Stimulated activated naive CD8-positive, alpha-beta T cell treated with anti-CD3 and anti-CD28 coated beads, Interleukin-15, amount 100 ng/mL, for 72 hours (primary cell): ENCODE data around the gene ZBTB46.
"Not testable (repeated sequence)": the region's sequence is repeated elsewhere in the genome, so short reads cannot be mapped to it uniquely, and the experiment has no call there.

Experiments
- ATAC-seq: fragments of 150-1000 bp; cut with Tn5 transposase; 2 replicates; pipeline ENCODE4 v1.10.0; 2021; ENCODE audit warnings: mild to moderate bottlenecking, moderate library complexity
- DNase-seq, 2 donors: peaks; one replicate each; pipeline ENCODE4 v3.0.0; 2021 to 2022
- H3K27ac Mint-ChIP-seq, 2 donors: one replicate each; pipeline ENCODE4 v1.8.0; 2022; ENCODE audit warnings: mild to moderate bottlenecking in 2 of 2, mixed read lengths in 2 of 2, moderate library complexity in 2 of 2
- H3K27me3 Mint-ChIP-seq: one replicate; pipeline ENCODE4 v1.8.0; 2022; ENCODE audit warnings: mixed read lengths
- H3K4me1 Mint-ChIP-seq: one replicate; pipeline ENCODE4 v1.8.0; 2022; ENCODE audit warnings: mild to moderate bottlenecking, mixed read lengths
- H3K4me3 Mint-ChIP-seq, 2 donors: one replicate each; pipeline ENCODE4 v1.8.0; 2022; ENCODE audit warnings: mild to moderate bottlenecking in 2 of 2, mixed read lengths in 2 of 2, moderate library complexity in 1 of 2
- H3K9me3 Mint-ChIP-seq, 2 donors: one replicate each; pipeline ENCODE4 v1.8.0; 2022; ENCODE audit warnings: mixed read lengths in 2 of 2

Gene ZBTB46

GRCh38 chr20:63732118-63733095 lies 98.7 kb downstream of the ZBTB46 start:
- Mint-ChIP-seq H3K27me3 (no peaks in the 10 kb centered on the region), H3K4me1 (peaks cover 25% of the 10 kb centered on the region), H3K4me3 (no peak overlapping the region), H3K27ac (no peak overlapping the region), H3K9me3 (peaks cover 0 to 4% of the 10 kb centered on the region in 2 donors)
- no peak for DNase-seq
- no peak for ATAC-seq

- ATAC-seq: no peak
- Mint-ChIP-seq H3K4me1 (peaks cover 15% of the 10 kb centered on the region), H3K4me3 (no peak overlapping the region), H3K27me3 (no peaks in the 10 kb centered on the region), H3K9me3 (peaks cover 0 to 4% of the 10 kb centered on the region in 2 donors), H3K27ac (no peak overlapping the region)
- no peak for DNase-seq
Measured at GRCh38 chr20:63731410-63731809, 99.7 kb downstream of the ZBTB46 start.

- not testable (repeated sequence) for H3K9me3 Mint-ChIP-seq, DNase-seq, H3K27me3 Mint-ChIP-seq, H3K4me3 Mint-ChIP-seq, ATAC-seq, H3K4me1 Mint-ChIP-seq
- H3K27ac Mint-ChIP-seq: peak overlapping the region in 1 of 2 donors; percentile 42
Measured at GRCh38 chr20:63730189-63730733, 100.8 kb downstream of the ZBTB46 start.

GRCh38 chr20:63722967-63723622 lies 108.0 kb downstream of the ZBTB46 start:
- peaks cover 16% of the 10 kb centered on the region in 2 donors for H3K9me3 Mint-ChIP-seq
- H3K4me3 Mint-ChIP-seq, H3K27me3 Mint-ChIP-seq, DNase-seq, ATAC-seq: not testable (repeated sequence)
- peak overlapping the region in 1 of 2 donors; percentile 52 for H3K27ac Mint-ChIP-seq
- peaks cover 21% of the 10 kb centered on the region for H3K4me1 Mint-ChIP-seq

GRCh38 chr20:63718996-63719395 lies 112.1 kb downstream of the ZBTB46 start:
- H3K9me3 Mint-ChIP-seq: peaks cover 11 to 20% of the 10 kb centered on the region in 2 donors
- peaks cover 45% of the 10 kb centered on the region for H3K4me1 Mint-ChIP-seq
- no peak overlapping the region for H3K27ac Mint-ChIP-seq
- H3K4me3 Mint-ChIP-seq: no peak overlapping the region
- no peak for ATAC-seq
- no peak for DNase-seq
- H3K27me3 Mint-ChIP-seq: no peaks in the 10 kb centered on the region

- Mint-ChIP-seq H3K27me3 (no peaks in the 10 kb centered on the region), H3K4me3 (no peak overlapping the region), H3K27ac (no peak overlapping the region), H3K9me3 (peaks cover 13 to 20% of the 10 kb centered on the region in 2 donors), H3K4me1 (peaks cover 50% of the 10 kb centered on the region)
- no peak for DNase-seq
- ATAC-seq: no peak
Measured at GRCh38 chr20:63714858-63715257, 116.2 kb downstream of the ZBTB46 start.

- Mint-ChIP-seq H3K27ac (no peak overlapping the region), H3K4me1 (peaks cover 59% of the 10 kb centered on the region), H3K27me3 (no peaks in the 10 kb centered on the region), H3K9me3 (peaks cover 6 to 12% of the 10 kb centered on the region in 2 donors), H3K4me3 (no peak overlapping the region)
- no peak for ATAC-seq
- DNase-seq: no peak
Measured at GRCh38 chr20:63712191-63712590, 118.9 kb downstream of the ZBTB46 start.

GRCh38 chr20:63711085-63711645 lies 119.9 kb downstream of the ZBTB46 start:
- H3K4me1 Mint-ChIP-seq: peaks cover 57% of the 10 kb centered on the region
- DNase-seq (no peak), ATAC-seq (no peak)
- H3K27me3 Mint-ChIP-seq: no peaks in the 10 kb centered on the region
- peak overlapping the region in 1 of 2 donors; percentile 48 for H3K4me3 Mint-ChIP-seq
- peak overlapping the region in 1 of 2 donors; percentile 19 for H3K27ac Mint-ChIP-seq
- H3K9me3 Mint-ChIP-seq: peaks cover 6 to 10% of the 10 kb centered on the region in 2 donors

- no peak for ATAC-seq
- H3K9me3 Mint-ChIP-seq: peaks cover 0 to 6% of the 10 kb centered on the region in 2 donors
- no peaks in the 10 kb centered on the region for H3K27me3 Mint-ChIP-seq
- H3K27ac Mint-ChIP-seq: no peak overlapping the region
- peak overlapping the region; percentile 89 to 90 for H3K4me3 Mint-ChIP-seq
- peaks cover 65% of the 10 kb centered on the region for H3K4me1 Mint-ChIP-seq
- no peak for DNase-seq
Measured at GRCh38 chr20:63709149-63709527, 121.9 kb downstream of the ZBTB46 start.

- H3K4me1 Mint-ChIP-seq: peaks cover 70% of the 10 kb centered on the region
- peak; percentile 20 for ATAC-seq
Measured at GRCh38 chr20:63708301-63709148, 122.5 kb downstream of the ZBTB46 start.

GRCh38 chr20:63707558-63708300 lies 123.3 kb downstream of the ZBTB46 start, which contains the start of the genes ARFRP1 and ZGPAT:
Gene ARFRP1, minus strand, starts transcription at chr20:63707976. Its CDS starts 885 bp downstream, at chr20:63707091.
Gene ZGPAT, plus strand, starts transcription at chr20:63708039. Its CDS starts 542 bp downstream, at chr20:63708581.
- H3K27me3 Mint-ChIP-seq: no peaks in the 10 kb centered on the region
- peak; percentile 82 to 90 for DNase-seq
- peak; percentile 91 for ATAC-seq
- peaks cover 0 to 6% of the 10 kb centered on the region in 2 donors for H3K9me3 Mint-ChIP-seq
- H3K27ac Mint-ChIP-seq: peak within 1 kb of the TSS; percentile 87 to 88
- peak within 1 kb of the TSS; percentile 90 to 94 for H3K4me3 Mint-ChIP-seq
- H3K4me1 Mint-ChIP-seq: peaks cover 70% of the 10 kb centered on the region

More at GRCh38 chr20:63708301-63709148, 122.5 kb downstream of the ZBTB46 start:
- H3K4me3 Mint-ChIP-seq: peak overlapping the region; percentile 89 to 90
- H3K27ac Mint-ChIP-seq: peak overlapping the region; percentile 64 to 88
- H3K27me3 Mint-ChIP-seq: no peaks in the 10 kb centered on the region
- peak in 1 of 2 donors; percentile 15 for DNase-seq
- peaks cover 0 to 6% of the 10 kb centered on the region in 2 donors for H3K9me3 Mint-ChIP-seq

GRCh38 chr20:63706852-63707557 lies 124.1 kb downstream of the ZBTB46 start:
- Mint-ChIP-seq H3K4me1 (peaks cover 63% of the 10 kb centered on the region), H3K27ac (peak overlapping the region; percentile 83 to 87), H3K4me3 (peak overlapping the region; percentile 89 to 94), H3K27me3 (no peaks in the 10 kb centered on the region), H3K9me3 (no peaks in the 10 kb centered on the region)
- peak; percentile 60 to 63 for DNase-seq
- peak; percentile 65 for ATAC-seq

GRCh38 chr20:63706027-63706695 lies 124.9 kb downstream of the ZBTB46 start:
- Mint-ChIP-seq H3K27ac (peak overlapping the region; percentile 83 to 87), H3K9me3 (no peaks in the 10 kb centered on the region), H3K27me3 (no peaks in the 10 kb centered on the region), H3K4me1 (peaks cover 56% of the 10 kb centered on the region), H3K4me3 (peak overlapping the region; percentile 89 to 94)
- ATAC-seq (no peak), DNase-seq (no peak)
